Thymus (tissue), 11 donors: ENCODE data around the gene GMPR2. TPM values are rescaled to one million over a fixed set of nuclear protein-coding genes. Genes with fewer than 3 reads are reported as not detected.

Source experiments
- DNase-seq, 9 donors: peaks; one replicate each; pipeline ENCODE4 v3.0.0-alpha.2; 2013; ENCODE audit warnings: low spot score in 9 of 9, low read depth in 6 of 9, missing footprints in 1 of 9
- H3K27ac ChIP-seq, 2 donors: one replicate each; pipeline ENCODE4 v1.5.1; 2013; ENCODE audit warnings: control low read depth in 1 of 2, low read depth in 1 of 2, low read length in 1 of 2, mild to moderate bottlenecking in 1 of 2, moderate library complexity in 1 of 2
- H3K27me3 ChIP-seq, 2 donors: one replicate each; pipeline ENCODE4 v1.5.1; 2013; ENCODE audit warnings: low read length in 1 of 2; ENCODE audit not compliant: control insufficient read depth in 2 of 2, insufficient read depth in 1 of 2
- H3K36me3 ChIP-seq, 2 donors: one replicate each; pipeline ENCODE4 v1.5.1; 2013; ENCODE audit warnings: low read length in 1 of 2, mild to moderate bottlenecking in 1 of 2, moderate library complexity in 1 of 2; ENCODE audit not compliant: control insufficient read depth in 2 of 2, insufficient read depth in 2 of 2
- H3K4me1 ChIP-seq, 2 donors: one replicate each; pipeline ENCODE4 v1.5.1; 2013; ENCODE audit warnings: low read length in 2 of 2; ENCODE audit not compliant: control insufficient read depth in 2 of 2, insufficient read depth in 2 of 2
- H3K4me3 ChIP-seq, 2 donors: one replicate each; pipeline ENCODE4 v1.5.1; 2013; ENCODE audit warnings: low read length in 2 of 2, control low read depth in 1 of 2, mild to moderate bottlenecking in 1 of 2
- H3K9me3 ChIP-seq, 2 donors: one replicate each; pipeline ENCODE4 v1.5.1; 2013; ENCODE audit warnings: low read length in 1 of 2, mild to moderate bottlenecking in 1 of 2; ENCODE audit not compliant: control insufficient read depth in 2 of 2, insufficient read depth in 1 of 2
- WGBS: extraction: QIAGEN DNeasy Blood & Tissue Kit; methylation state at CpG from one replicate; pipeline ENCODE4 v1.1.7; 2013; 5-methylcytosine and 5-hydroxymethylcytosine counted together
- polyA plus RNA-seq: library from polyadenylated mRNA; stranded (reverse); fragments of 200-250 nt; gene quantifications from one replicate; pipeline ENCODE4 v1.2.3, GENCODE V29; 2013
- total RNA-seq: library from RNA; stranded (reverse); fragments of 120-200 nt; gene quantifications from one replicate; pipeline ENCODE4 v1.2.4, GENCODE V29; 2013
- donor health status: healthy.

The GMPR2 gene
- total and polyA plus RNA-seq, 2 donors, result 53.6 to 67.0 TPM

GRCh38 chr14:24251880-24252288 is 19.2 kb downstream of the GMPR2 start:
- no peak overlapping the region for H3K27ac ChIP-seq
- no peak overlapping the region for H3K4me3 ChIP-seq
- no peak for DNase-seq
- H3K27me3 ChIP-seq, result no peaks in the 10 kb centered on the region
- peaks cover 0 to 3% of the 10 kb centered on the region in 2 donors for H3K4me1 ChIP-seq
- WGBS, result 98% methylated on average over 1 of the region's 1 CpG
- no peaks in the 10 kb centered on the region for H3K9me3 ChIP-seq
- H3K36me3 ChIP-seq, result no peaks in the 10 kb centered on the region

GRCh38 chr14:24252289-24253124 is 19.8 kb downstream of the GMPR2 start:
- Histone ChIP-seq H3K9me3 (no peaks in the 10 kb centered on the region), H3K4me3 (no peak overlapping the region), H3K36me3 (no peaks in the 10 kb centered on the region), H3K27ac (no peak overlapping the region), H3K27me3 (no peaks in the 10 kb centered on the region), H3K4me1 (peaks cover 0 to 2% of the 10 kb centered on the region in 2 donors)
- DNase-seq, result no peak
- 88% methylated on average over 11 of the region's 11 CpGs for WGBS

DNA sequence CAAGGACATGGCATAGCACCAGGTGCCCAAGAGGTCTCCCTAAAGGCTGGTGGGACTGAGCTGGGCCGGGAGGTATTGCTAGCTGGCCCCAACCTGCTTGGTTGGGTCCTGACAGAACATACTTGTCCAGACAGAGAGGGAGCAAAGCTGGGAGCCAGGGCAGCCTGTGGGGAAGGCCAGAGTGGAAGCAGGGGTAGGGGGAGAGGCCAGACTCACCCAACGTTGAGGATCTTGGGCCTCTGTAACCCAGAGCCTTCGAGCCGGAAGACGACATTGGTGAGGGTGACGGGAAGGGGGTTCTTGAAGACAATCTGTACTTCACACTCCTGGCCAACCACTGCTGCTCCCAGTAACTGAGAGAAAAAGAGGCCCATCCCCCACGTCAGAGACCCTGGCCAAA is 21.2 kb downstream of the GMPR2 start:
- DNase-seq, result no peak
- WGBS, result 95% methylated on average over 7 of the region's 7 CpGs
- peaks cover 0 to 2% of the 10 kb centered on the region in 2 donors for H3K4me1 ChIP-seq
- H3K36me3 ChIP-seq, result no peaks in the 10 kb centered on the region
- H3K27ac ChIP-seq, result no peak overlapping the region
- no peaks in the 10 kb centered on the region for H3K27me3 ChIP-seq
- no peaks in the 10 kb centered on the region for H3K9me3 ChIP-seq
- H3K4me3 ChIP-seq, result no peak overlapping the region

DNA sequence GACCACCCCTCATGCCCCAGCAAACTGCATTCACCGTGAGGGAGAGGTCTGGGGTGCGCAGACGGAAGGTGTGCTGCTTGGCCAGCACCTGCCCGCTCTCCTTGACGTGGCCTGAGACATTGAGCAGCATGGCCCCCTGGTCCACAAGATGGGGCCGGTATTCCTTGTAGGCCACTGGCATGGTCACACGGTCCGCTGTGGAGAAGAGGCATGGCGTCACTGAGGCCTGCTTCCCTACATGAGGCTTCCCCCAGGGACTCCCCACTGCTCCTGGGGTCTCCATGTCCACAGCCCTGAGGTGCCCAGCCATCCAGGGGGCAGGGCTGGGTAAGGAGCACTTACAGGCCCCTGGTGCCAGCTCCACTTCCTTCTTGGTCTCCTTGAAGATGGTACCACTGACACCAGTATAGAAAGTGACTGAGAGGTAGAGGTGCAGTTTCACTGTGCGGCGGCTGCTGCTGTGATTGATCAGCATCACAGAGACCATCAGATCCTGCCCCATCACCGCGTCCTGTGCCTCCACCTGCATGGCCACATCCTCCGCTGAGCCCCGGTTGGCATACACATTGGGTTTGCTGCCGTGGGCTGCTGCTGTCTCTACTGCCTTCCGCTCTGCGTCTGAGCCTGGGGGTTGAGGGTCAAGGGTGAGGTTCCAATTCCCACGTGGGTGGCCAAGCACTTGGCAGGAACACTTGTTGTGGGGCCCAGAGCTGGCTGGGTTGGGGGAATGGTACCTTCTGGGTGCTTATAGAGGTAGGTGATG is 22.1 kb downstream of the GMPR2 start:
- Histone ChIP-seq H3K27ac (no peak overlapping the region), H3K4me3 (no peak overlapping the region), H3K36me3 (no peaks in the 10 kb centered on the region), H3K9me3 (no peaks in the 10 kb centered on the region), H3K27me3 (no peaks in the 10 kb centered on the region), H3K4me1 (peaks cover 0 to 2% of the 10 kb centered on the region in 2 donors)
- 95% methylated on average over 19 of the region's 19 CpGs for WGBS
- no peak for DNase-seq

DNA sequence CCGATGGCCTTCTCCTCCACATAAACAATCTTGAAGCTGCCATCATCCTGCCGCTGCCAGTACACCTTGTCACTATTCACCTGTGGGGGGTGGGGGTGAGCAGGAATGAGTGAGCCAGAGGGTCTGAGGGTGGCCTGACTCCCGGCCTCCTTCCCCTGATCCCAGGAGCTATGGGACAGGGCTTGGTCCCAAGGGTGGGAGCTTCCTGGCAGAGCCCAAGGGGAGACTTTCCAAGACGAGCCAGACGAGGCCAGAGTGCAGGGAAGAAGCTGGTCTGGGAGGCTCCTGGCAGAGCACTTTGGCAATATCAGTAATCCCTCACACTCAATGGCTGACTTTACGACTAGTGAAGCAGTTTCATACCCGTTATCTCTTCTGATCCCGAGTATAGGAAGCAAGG is 22.7 kb downstream of the GMPR2 start:
- no peaks in the 10 kb centered on the region for H3K9me3 ChIP-seq
- H3K27me3 ChIP-seq, result no peaks in the 10 kb centered on the region
- DNase-seq, result no peak
- H3K27ac ChIP-seq, result no peak overlapping the region
- H3K4me3 ChIP-seq, result no peak overlapping the region
- no peaks in the 10 kb centered on the region for H3K36me3 ChIP-seq
- H3K4me1 ChIP-seq, result peaks cover 0 to 2% of the 10 kb centered on the region in 2 donors
- WGBS, result 97% methylated on average over 8 of the region's 8 CpGs

DNA sequence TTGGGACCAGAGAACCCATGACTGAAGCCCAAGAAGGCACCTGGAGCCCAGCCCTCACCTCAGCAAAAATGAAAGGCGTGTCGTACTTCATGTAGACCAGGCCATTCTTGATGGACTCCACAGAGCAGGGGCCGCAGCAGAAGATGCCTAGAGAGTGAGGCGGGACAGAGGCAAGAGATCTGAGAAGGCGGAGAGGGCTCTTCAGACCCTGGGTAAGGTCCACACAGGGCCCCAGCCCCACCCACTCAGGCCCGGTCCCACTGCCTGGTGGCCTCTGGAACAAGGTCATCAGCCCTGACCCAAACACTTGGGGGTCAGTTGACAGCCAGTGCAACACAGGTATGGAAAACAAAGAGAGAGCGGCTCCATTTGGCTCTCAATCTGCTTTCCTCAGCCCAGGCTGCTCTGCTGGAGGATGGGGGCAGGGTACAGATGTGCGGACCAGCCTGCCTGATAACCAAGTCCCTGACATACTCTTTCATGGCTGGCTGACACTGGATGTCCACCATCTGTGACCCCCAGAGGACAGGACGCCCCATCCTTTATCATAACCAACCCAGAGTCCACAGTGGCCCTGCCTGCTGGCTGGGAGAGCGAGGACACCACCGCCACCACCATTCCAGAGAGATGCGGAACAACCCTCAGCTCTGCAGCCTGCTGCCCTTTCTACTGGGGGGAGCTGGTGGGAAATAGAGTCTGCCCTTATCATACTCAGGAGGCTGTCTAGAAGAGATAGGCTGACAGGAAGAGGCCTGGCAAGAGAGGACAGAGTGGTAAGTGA is 23.4 kb downstream of the GMPR2 start:
- Histone ChIP-seq H3K27ac (no peak overlapping the region), H3K4me1 (no peaks in the 10 kb centered on the region), H3K9me3 (no peaks in the 10 kb centered on the region), H3K4me3 (no peak overlapping the region), H3K36me3 (no peaks in the 10 kb centered on the region), H3K27me3 (no peaks in the 10 kb centered on the region)
- WGBS, result 97% methylated on average over 12 of the region's 12 CpGs
- no peak for DNase-seq

GRCh38 chr14:24256960-24257359 is 24.2 kb downstream of the GMPR2 start:
- Histone ChIP-seq H3K27me3 (no peaks in the 10 kb centered on the region), H3K36me3 (no peaks in the 10 kb centered on the region), H3K9me3 (no peaks in the 10 kb centered on the region), H3K4me1 (no peaks in the 10 kb centered on the region), H3K27ac (no peak overlapping the region), H3K4me3 (no peak overlapping the region)
- WGBS, result 95% methylated on average over 4 of the region's 4 CpGs
- no peak for DNase-seq

- Histone ChIP-seq H3K27ac (no peak overlapping the region), H3K4me1 (no peaks in the 10 kb centered on the region), H3K27me3 (no peaks in the 10 kb centered on the region), H3K4me3 (no peak overlapping the region), H3K36me3 (no peaks in the 10 kb centered on the region), H3K9me3 (no peaks in the 10 kb centered on the region)
- 97% methylated on average over 9 of the region's 9 CpGs for WGBS
- DNase-seq, result no peak
Measured at GRCh38 chr14:24258119-24258518, 25.4 kb downstream of the GMPR2 start.
